ENCODE data around the gene DCLK1. TPM values are rescaled to one million over a fixed set of nuclear protein-coding genes. Genes with fewer than 3 reads are reported as not detected.

The DCLK1 gene
- total RNA-seq, 1 donor from 2014 or later = 6.4 TPM

DNA sequence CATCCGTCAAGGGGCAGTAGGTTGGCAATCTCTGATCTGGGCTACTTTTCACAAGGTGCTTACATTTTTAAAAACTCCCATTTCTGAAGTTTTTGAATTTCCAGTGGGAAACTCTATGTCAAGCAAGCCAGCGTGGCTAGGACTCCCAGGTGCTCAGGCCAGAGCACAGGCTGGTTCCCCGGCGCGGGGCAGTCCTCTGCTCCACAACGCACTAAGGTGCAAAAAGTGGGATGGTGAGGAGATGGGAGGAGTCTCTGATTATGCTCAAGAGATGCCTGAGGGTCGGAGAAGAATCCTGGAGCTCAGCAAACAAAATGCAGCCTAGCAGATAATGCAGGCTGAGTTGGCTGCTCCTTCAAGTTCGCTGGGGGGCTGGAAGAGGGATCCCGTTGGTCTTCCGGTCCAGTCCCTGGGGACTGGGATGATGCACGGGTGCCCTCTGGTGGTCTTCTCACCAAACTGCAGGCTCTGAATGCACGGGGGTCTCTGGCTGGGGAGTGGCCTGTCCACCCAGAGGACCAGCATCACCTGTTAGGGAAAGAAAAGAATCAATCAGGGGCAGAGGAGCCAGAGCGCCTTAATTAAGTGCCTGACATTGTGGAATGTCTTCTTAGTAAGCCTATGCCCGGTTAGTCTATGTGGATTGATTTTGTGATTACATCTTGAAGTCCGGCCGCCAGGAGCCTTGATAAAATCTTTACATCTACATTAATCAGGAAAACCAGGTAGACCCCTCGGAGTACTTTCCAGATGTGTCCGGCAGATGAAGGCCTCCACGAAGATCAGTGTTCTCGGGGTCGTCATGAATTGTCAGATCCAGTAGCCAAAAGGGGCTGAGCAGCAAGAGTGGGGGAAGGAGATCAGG is 410.3 kb downstream of the DCLK1 start:
- H3K27ac Mint-ChIP-seq = no peak overlapping the region
- H3K36me3 Mint-ChIP-seq = no peaks in the 10 kb centered on the region
- Histone ChIP-seq H3K4me1 (no peaks in the 10 kb centered on the region), H2AFZ (replicated peaks) (peak overlapping the region; percentile 38), H3K4me3 (no peak overlapping the region), H3K27me3 (no peaks in the 10 kb centered on the region), H3K27ac (no peak overlapping the region), H3K9ac (no peak overlapping the region), H4K20me1 (ENCODE audit: low read depth) (no peaks in the 10 kb centered on the region), H3K36me3 (no peaks in the 10 kb centered on the region), H3K9me3 (ENCODE audit: low read depth) (no peaks in the 10 kb centered on the region), H3F3A (ENCODE audit: low read depth) (no peaks in the 10 kb centered on the region), H3K4me2 (peak overlapping the region; percentile 50), H3K79me2 (ENCODE audit: low read depth) (no peaks in the 10 kb centered on the region)
- H3K4me1 Mint-ChIP-seq = peaks cover 13% of the 10 kb centered on the region
- no peaks in the 10 kb centered on the region for H3K9me3 Mint-ChIP-seq
- H3K4me3 Mint-ChIP-seq = peak overlapping the region; percentile 43
- TF ChIP-seq, protein P1, sequence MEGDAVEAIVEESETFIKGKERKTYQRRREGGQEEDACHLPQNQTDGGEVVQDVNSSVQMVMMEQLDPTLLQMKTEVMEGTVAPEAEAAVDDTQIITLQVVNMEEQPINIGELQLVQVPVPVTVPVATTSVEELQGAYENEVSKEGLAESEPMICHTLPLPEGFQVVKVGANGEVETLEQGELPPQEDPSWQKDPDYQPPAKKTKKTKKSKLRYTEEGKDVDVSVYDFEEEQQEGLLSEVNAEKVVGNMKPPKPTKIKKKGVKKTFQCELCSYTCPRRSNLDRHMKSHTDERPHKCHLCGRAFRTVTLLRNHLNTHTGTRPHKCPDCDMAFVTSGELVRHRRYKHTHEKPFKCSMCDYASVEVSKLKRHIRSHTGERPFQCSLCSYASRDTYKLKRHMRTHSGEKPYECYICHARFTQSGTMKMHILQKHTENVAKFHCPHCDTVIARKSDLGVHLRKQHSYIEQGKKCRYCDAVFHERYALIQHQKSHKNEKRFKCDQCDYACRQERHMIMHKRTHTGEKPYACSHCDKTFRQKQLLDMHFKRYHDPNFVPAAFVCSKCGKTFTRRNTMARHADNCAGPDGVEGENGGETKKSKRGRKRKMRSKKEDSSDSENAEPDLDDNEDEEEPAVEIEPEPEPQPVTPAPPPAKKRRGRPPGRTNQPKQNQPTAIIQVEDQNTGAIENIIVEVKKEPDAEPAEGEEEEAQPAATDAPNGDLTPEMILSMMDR (IDR thresholded peaks at IDR 0.05) = peak; percentile 98
- no peak for TF ChIP-seq EZH2 (IDR thresholded peaks at IDR 0.05)
- peak; percentile 80 for DNase-seq (ENCODE audit: low spot score)
- H3K27me3 Mint-ChIP-seq (ENCODE audit: insufficient read depth, low read depth) = peaks cover 6% of the 10 kb centered on the region

DNA sequence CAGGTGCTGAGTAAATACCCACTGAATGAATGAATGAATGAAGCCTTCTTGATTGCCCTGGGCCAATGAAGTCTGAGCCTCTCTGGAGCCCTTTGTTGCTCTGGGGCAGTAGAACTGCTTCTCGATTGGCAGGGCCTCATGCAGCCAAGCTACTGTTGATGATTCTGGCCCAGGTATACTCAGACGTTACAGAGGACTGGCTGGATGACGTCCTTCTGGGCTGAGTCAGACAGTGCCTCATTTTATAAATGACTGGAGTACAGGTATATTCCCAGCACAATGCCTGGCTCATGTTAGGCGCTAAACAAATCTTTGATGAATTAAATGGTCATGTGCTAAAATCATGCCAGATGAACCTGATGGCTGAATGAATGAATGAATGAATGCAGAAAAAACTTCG is 410.9 kb downstream of the DCLK1 start:
- H3K79me2 ChIP-seq (ENCODE audit: low read depth) = no peaks in the 10 kb centered on the region
- H3K27ac Mint-ChIP-seq = no peak overlapping the region
- H3K4me1 Mint-ChIP-seq = peaks cover 19% of the 10 kb centered on the region
- no peaks in the 10 kb centered on the region for H3K4me1 ChIP-seq
- H3K36me3 ChIP-seq = no peaks in the 10 kb centered on the region
- no peaks in the 10 kb centered on the region for H3K27me3 ChIP-seq
- no peak overlapping the region for H3K9ac ChIP-seq
- no peaks in the 10 kb centered on the region for H3K9me3 Mint-ChIP-seq
- no peak overlapping the region for H3K4me3 Mint-ChIP-seq
- DNase-seq (ENCODE audit: low spot score) = no peak
- H2AFZ ChIP-seq (replicated peaks) = no peak overlapping the region
- H3K4me2 ChIP-seq = no peak overlapping the region
- no peaks in the 10 kb centered on the region for H4K20me1 ChIP-seq (ENCODE audit: low read depth)
- H3K4me3 ChIP-seq = no peak overlapping the region
- no peak overlapping the region for H3K27ac ChIP-seq
- H3K9me3 ChIP-seq (ENCODE audit: low read depth) = no peaks in the 10 kb centered on the region
- TF ChIP-seq EZH2phosphoT487 (IDR thresholded peaks at IDR 0.05) = no peak
- TF ChIP-seq EZH2 (IDR thresholded peaks at IDR 0.05) = no peak
- TF ChIP-seq, protein P1 (IDR thresholded peaks at IDR 0.05) = no peak
- no peaks in the 10 kb centered on the region for H3F3A ChIP-seq (ENCODE audit: low read depth)
- H3K27me3 Mint-ChIP-seq (ENCODE audit: insufficient read depth, low read depth) = peaks cover 6% of the 10 kb centered on the region
- no peaks in the 10 kb centered on the region for H3K36me3 Mint-ChIP-seq

Other genes starting within 250 kb of the DCLK1 start
- gene SOHLH2, start 83.2 kb upstream of the DCLK1 start, total RNA-seq (ENCODE audit: low replicate concordance) = 1.1 and 1.4 TPM in 2 replicates
- gene CCDC169, start 166.4 kb upstream of the DCLK1 start, total RNA-seq (ENCODE audit: low replicate concordance) = 5.0 and 6.3 TPM in 2 replicates
- gene SPART, start 215.0 kb upstream of the DCLK1 start, total RNA-seq (ENCODE audit: low replicate concordance) = 48.1 and 70.9 TPM in 2 replicates